K562 (cell line): ENCODE data around the gene API5. TPM values are rescaled to one million over a fixed set of nuclear protein-coding genes. Genes with fewer than 3 reads are reported as not detected.

Experiments used
- ATAC-seq: fragments of 200-7000 bp; cut with Tn5 transposase; 3 replicates; pipeline ENCODE4 v1.9.1; 2020; ENCODE audit warnings: moderate library complexity
- BruUV-seq: library from RNA; stranded (reverse); fragments of 400-500 nt; replicated peaks from 2 replicates; lab custom pipeline; 2021; lab: Mats Ljungman, UMichigan
- CTCF ChIA-PET: fragments of 300-600 bp; formaldehyde crosslinking; extraction: SDS; loops from one replicate; lab custom pipeline; 2021; ENCODE audit warnings: low intra/inter-chr PET ratio; lab: Yijun Ruan, JAX
- POLR2A ChIA-PET: fragments of 300-600, 350-650 bp; sonication (Branson Sonifier 250); formaldehyde crosslinking; extraction: SDS; loops from one replicate; lab custom pipeline; 2021; ENCODE audit warnings: antibody characterized with exemption, inconsistent platforms; lab: Yijun Ruan, JAX
- DNase-seq, 4 experiments: peaks; one replicate each; pipeline versions ENCODE4 v3.0.0 to v3.0.0-alpha.2; 2011 to 2018; ENCODE audit warnings: low spot score in 3 of 4, mixed read lengths in 3 of 4; ENCODE audit errors: extremely low read depth in 1 of 4
- FAIRE-seq: peaks from 2 replicates; lab custom pipeline; 2011; peaks lifted over from hg19 to GRCh38; lab: Jason Lieb, UNC
- H2AFZ ChIP-seq: 2 replicates; pipeline ENCODE4 v1.6.0; 2011; ENCODE audit warnings: low read depth, low read length, control low read depth, inconsistent platforms
- H3K27ac ChIP-seq: fragments of 200-600 bp; 3 replicates; pipeline ENCODE4 v1.8.0; 2011; ENCODE audit warnings: low read depth, mild to moderate bottlenecking, control low read depth, inconsistent platforms, low read length, moderate library complexity, mixed read lengths; ENCODE audit errors: extremely low read depth
- H3K27me3 ChIP-seq, 2 experiments: fragments of 300-600 bp in 1 of 2; 2 replicates in 1 of 2; 3 replicates in 1 of 2; pipeline versions ENCODE4 v1.6.0 to v1.8.0; 2011; ENCODE audit warnings: inconsistent platforms in 2 of 2, low read length in 2 of 2, mild to moderate bottlenecking in 1 of 2, mixed read lengths in 1 of 2, moderate library complexity in 1 of 2; ENCODE audit not compliant: control insufficient read depth in 2 of 2, insufficient read depth in 2 of 2
- H3K36me3 ChIP-seq: fragments of 300-600 bp; 3 replicates; pipeline ENCODE4 v1.8.0; 2011; ENCODE audit warnings: mild to moderate bottlenecking, low read length, inconsistent platforms; ENCODE audit not compliant: control insufficient read depth, insufficient read depth
- H3K4me1 ChIP-seq, 2 experiments: fragments of 200-600 bp in 1 of 2; replicated peaks in 1 of 2; 2 replicates in 1 of 2; 3 replicates in 1 of 2; pipeline versions ENCODE4 v1.5.1 to v1.8.0; 2011; ENCODE audit warnings: inconsistent platforms in 2 of 2, low read length in 2 of 2, mild to moderate bottlenecking in 1 of 2, mixed read lengths in 1 of 2, moderate library complexity in 1 of 2; ENCODE audit not compliant: control insufficient read depth in 2 of 2, insufficient read depth in 2 of 2
- H3K4me2 ChIP-seq: 2 replicates; pipeline ENCODE4 v1.6.1; 2011; ENCODE audit warnings: low read length, control low read depth, inconsistent platforms, mixed read lengths; ENCODE audit not compliant: insufficient read depth
- H3K4me3 ChIP-seq: fragments of 200-600 bp; sonication (generic), shearing (Covaris generic); 2 replicates; pipeline ENCODE4 v1.5.1; 2016; ENCODE audit warnings: control low read depth, inconsistent platforms
- H3K79me2 ChIP-seq: fragments of 200-600 bp; 3 replicates; pipeline ENCODE4 v1.8.0; 2011; ENCODE audit warnings: low read length, inconsistent platforms; ENCODE audit not compliant: control insufficient read depth, insufficient read depth
- H3K9ac ChIP-seq, 2 experiments: 2 replicates each; pipeline versions ENCODE4 v1.6.0 to v1.6.1; 2011; ENCODE audit warnings: low read depth in 2 of 2, low read length in 2 of 2, control low read depth in 1 of 2, inconsistent platforms in 1 of 2, mild to moderate bottlenecking in 1 of 2, mixed read lengths in 1 of 2; ENCODE audit not compliant: insufficient read depth in 1 of 2
- H3K9me1 ChIP-seq: one replicate; pipeline ENCODE4 v1.6.0; 2011; ENCODE audit warnings: inconsistent platforms, mild to moderate bottlenecking, low read length, moderate library complexity; ENCODE audit not compliant: control insufficient read depth, insufficient read depth
- H3K9me3 ChIP-seq: replicated peaks from 2 replicates; pipeline ENCODE4 v1.5.1; 2011; ENCODE audit warnings: low read depth, low read length, inconsistent platforms; ENCODE audit not compliant: control insufficient read depth, insufficient read depth
- H4K20me1 ChIP-seq: replicated peaks from 2 replicates; pipeline ENCODE4 v1.6.1; 2011; ENCODE audit warnings: low read length, inconsistent platforms, mixed read lengths; ENCODE audit not compliant: control insufficient read depth, insufficient read depth
- CBFA2T2 ChIP-seq: fragments of 450-650 bp; conservative IDR thresholded peaks from 2 replicates; pipeline ENCODE4 v1.6.1; 2017; ENCODE audit warnings: mild to moderate bottlenecking
- CHAMP1 ChIP-seq: fragments of 450-650 bp; IDR thresholded peaks from 2 replicates; pipeline ENCODE4 v1.6.1; 2016; ENCODE audit warnings: mild to moderate bottlenecking
- DNMT1 ChIP-seq: fragments of 450-650 bp; IDR thresholded peaks from 2 replicates; pipeline ENCODE4 v1.6.1; 2016; ENCODE audit warnings: antibody characterized with exemption, mild to moderate bottlenecking
- ETS2 ChIP-seq: IDR thresholded peaks from 2 replicates; pipeline ENCODE4 v1.6.1; 2016; ENCODE audit warnings: borderline replicate concordance, missing genetic modification characterization, mild to moderate bottlenecking, moderate library complexity, missing compliant biosample characterization; ENCODE audit not compliant: poor library complexity, severe bottlenecking
- GATA2 ChIP-seq: sonication (generic); formaldehyde crosslinking; IDR thresholded peaks from 2 replicates; pipeline ENCODE4 v1.4.0; 2020; ENCODE audit warnings: mild to moderate bottlenecking, missing genetic modification reagents
- HIVEP1 ChIP-seq: fragments of 250-450 bp; sonication (Bioruptor Pico); IDR thresholded peaks from 2 replicates; pipeline ENCODE4 v1.4.0; 2020; ENCODE audit warnings: mild to moderate bottlenecking
- HMG20B ChIP-seq: fragments of 250-450 bp; sonication (Bioruptor Pico); IDR thresholded peaks from 2 replicates; pipeline ENCODE4 v1.5.0; 2021; ENCODE audit warnings: mild to moderate bottlenecking
- KDM2B ChIP-seq: fragments of 250-450 bp; sonication (Bioruptor Pico); IDR thresholded peaks from 2 replicates; pipeline ENCODE4 v1.8.0; 2021; ENCODE audit warnings: mild to moderate bottlenecking, moderate library complexity
- KDM4B ChIP-seq, 2 experiments: fragments of 450-650 bp in 1 of 2; sonication (generic) in 1 of 2; IDR thresholded peaks; 2 replicates each; pipeline ENCODE4 v1.6.1; 2016 to 2017; ENCODE audit warnings: borderline replicate concordance in 2 of 2, antibody characterized with exemption in 1 of 2, low read depth in 1 of 2, mild to moderate bottlenecking in 1 of 2
- MECOM ChIP-seq: fragments of 250-450 bp; sonication (Bioruptor Pico); IDR thresholded peaks from 2 replicates; pipeline ENCODE4 v1.8.0; 2022; ENCODE audit warnings: inconsistent platforms
- MEF2D ChIP-seq: conservative IDR thresholded peaks from 2 replicates; pipeline ENCODE4 v1.6.1; 2016; ENCODE audit warnings: low read depth, missing genetic modification characterization, missing compliant biosample characterization
- MXI1 ChIP-seq: IDR thresholded peaks from 2 replicates; pipeline ENCODE4 v1.6.1; 2011; ENCODE audit warnings: low read depth, mild to moderate bottlenecking, improper control_type of control experiment, low read length
- RCOR1 ChIP-seq, 2 experiments: IDR thresholded peaks; 2 replicates each; pipeline ENCODE4 v1.6.1; 2012; ENCODE audit warnings: low read depth in 2 of 2, low read length in 2 of 2, borderline replicate concordance in 1 of 2, improper control_type of control experiment in 1 of 2
- SMARCA4 ChIP-seq: fragments of 450-650 bp; IDR thresholded peaks from 2 replicates; pipeline ENCODE4 v1.6.1; 2016
- ZNF324 ChIP-seq: fragments of 250-450 bp; sonication (Bioruptor Pico); IDR thresholded peaks from 2 replicates; pipeline ENCODE4 v1.4.0; 2020; ENCODE audit warnings: mild to moderate bottlenecking
- WGBS: fragments of 100-300 bp; shearing (Covaris generic); methylation state at CpG from one replicate; pipeline ENCODE4 v1.1.6; 2016; ENCODE audit warnings: low coverage, mixed read lengths; ENCODE audit not compliant: insufficient coverage; ENCODE audit errors: missing lambda C conversion rate; 5-methylcytosine and 5-hydroxymethylcytosine counted together
- in situ Hi-C: fragments of 300-500 bp; cut with MboI; formaldehyde crosslinking; loops from 4 replicates; pipeline ENCODE4 v1.15.0; 2018; ENCODE audit warnings: inconsistent platforms, mixed read lengths
- intact Hi-C: fragments of 100-400 bp; cut with micrococcal nuclease; formaldehyde crosslinking; loops from 2 replicates; pipeline ENCODE4 v1.14.2; 2022
- polyA plus RNA-seq, 8 experiments: library from polyadenylated mRNA; depleted of rRNA in 4 of 8; stranded (reverse) in 5 of 8; unstranded in 3 of 8; fragments of >200 nt; fragmentation: Nextera tagmentation in 2 of 8; fragmentation: Illumina TruSeq in 1 of 8; extraction: Ambion mirVana in 2 of 8; extraction: Trizol in 1 of 8; gene quantifications; 2 replicates each; pipeline versions ENCODE4 v1.2.1 to v1.2.3, GENCODE V29; 2011 to 2014; ENCODE audit warnings: inconsistent platforms in 1 of 8, missing spikeins in 1 of 8
- total RNA-seq, 7 experiments: library from RNA; depleted of rRNA in 6 of 7; stranded (reverse); fragments of >200 nt in 6 of 7; fragmentation: Illumina TruSeq in 2 of 7; extraction: Trizol in 2 of 7; gene quantifications; 2 replicates each; pipeline versions ENCODE4 v1.2.1 to v1.2.3, GENCODE V29; 2011 to 2021; ENCODE audit warnings: low replicate concordance in 1 of 7

API5 gene
- total and polyA plus RNA-seq, 9 of the 15 experiments (the other 6 are each of a cell fraction or from before 2014, with no cell fraction given) = 59.8 to 146 (median 123) TPM

- Histone ChIP-seq H2AFZ (no peak overlapping the region), H3K9me1 (no peaks in the 10 kb centered on the region), H3K9me3 (no peaks in the 10 kb centered on the region), H4K20me1 (0 out of 2 replicates have a peak, but pooled peaks cover 5% of the 10 kb centered on the region), H3K36me3 (peaks cover 36% of the 10 kb centered on the region; the same call in 2 of the 3 replicates), H3K27me3 (no peaks in the 10 kb centered on the region), H3K4me1 (peaks cover 5 to 14% of the 10 kb centered on the region in 2 experiments; a peak in 3 of 5 replicates), H3K79me2 (peaks cover 50% of the 10 kb centered on the region), H3K9ac (no peak overlapping the region), H3K27ac (no peak overlapping the region), H3K4me2 (no peak overlapping the region), H3K4me3 (no peak overlapping the region)
- in situ Hi-C loops = no loop called here
- ATAC-seq = no peak
- TF ChIP-seq SMARCA4 = no peak
- POLR2A ChIA-PET = interaction anchor here (0.8 to 1.4 kb wide), 5 partner anchors 8 to 21 kb away, joined by 3 to 7 read pairs (median 3); partner anchors contain the start of gene TTC17
- intact Hi-C loops = no loop called here
- BruUV-seq = no TSS peak
- no peak for FAIRE-seq
- no peak for DNase-seq
- WGBS = 86% methylated on average over 3 of the region's 3 CpGs
- CTCF ChIA-PET = no interaction called here
These were observed 67.1 kb downstream of the API5 start for GRCh38 chr11:43378897-43379296.

GRCh38 chr11:43381802-43382201 lies 70.0 kb downstream of the API5 start:
- in situ Hi-C loops (no loop called here), intact Hi-C loops (no loop called here)
- Histone ChIP-seq H3K4me2 (no peak overlapping the region), H4K20me1 (0 out of 2 replicates have a peak, but pooled peaks cover 5% of the 10 kb centered on the region), H3K4me3 (no peak overlapping the region), H3K4me1 (peaks cover 5 to 8% of the 10 kb centered on the region in 2 experiments; a peak in 3 of 5 replicates), H3K9me1 (no peaks in the 10 kb centered on the region), H3K27me3 (no peaks in the 10 kb centered on the region), H3K27ac (no peak overlapping the region), H3K36me3 (peaks cover 39% of the 10 kb centered on the region), H3K9ac (no peak overlapping the region), H2AFZ (no peak overlapping the region), H3K9me3 (no peaks in the 10 kb centered on the region), H3K79me2 (peaks cover 21% of the 10 kb centered on the region)
- 7% methylated on average over 2 of the region's 2 CpGs for WGBS
- FAIRE-seq = peak; percentile 46
- DNase-seq = peak in 2 of 4 experiments; percentile 27 to 49
- peak; percentile 44; the same call in 2 of the 3 replicates for ATAC-seq
- ChIA-PET CTCF (no interaction called here), POLR2A (interaction anchor here (0.8 to 1.2 kb wide), 2 partner anchors 12 to 23 kb away, joined by 4 to 7 read pairs; partner anchors contain the start of gene TTC17)
- no TSS peak for BruUV-seq
- TF ChIP-seq MECOM (CRISPR knock-in tag) (peak; percentile 96), KDM2B (CRISPR knock-in tag) (no peak), CBFA2T2 (peak; percentile 78), HMG20B (CRISPR knock-in tag) (no peak), GATA2 (CRISPR knock-in tag) (no peak), MXI1 (no peak), HIVEP1 (no peak), KDM4B (IDR thresholded peaks at IDR 0.05; ENCODE audit: borderline replicate concordance in 2 of 2, low read depth in 1 of 2) (no peak), ZNF324 (CRISPR knock-in tag) (no peak), DNMT1 (no peak), CHAMP1 (no peak), ETS2 (tag) (no peak), MEF2D (tag) (no peak), RCOR1 (IDR thresholded peaks at IDR 0.05; ENCODE audit: borderline replicate concordance in 1 of 2, low read depth in 2 of 2, low read length in 2 of 2) (no peak)
